BE2C (cell line): ENCODE results near the gene KDELR1.
A peak's percentile ranks its signal among the peaks of the same experiment; 100 is the strongest.

Source experiments
- DNase-seq: peaks from one replicate; pipeline ENCODE4 v3.0.0-alpha.2; 2020
- H3K27me3 ChIP-seq: fragments of 250-450 bp; sonication (Bioruptor Pico); 2 replicates; pipeline ENCODE4 v1.5.1; 2020; ENCODE audit warnings: mild to moderate bottlenecking
- H3K36me3 ChIP-seq: fragments of 250-450 bp; sonication (Bioruptor Pico); 2 replicates; pipeline ENCODE4 v1.5.1; 2020; ENCODE audit warnings: mild to moderate bottlenecking
- H3K4me1 ChIP-seq: fragments of 250-450 bp; sonication (Bioruptor Pico); 2 replicates; pipeline ENCODE4 v1.5.1; 2020
- H3K4me3 ChIP-seq: 2 replicates; pipeline ENCODE4 v1.5.1; 2011; ENCODE audit warnings: low read depth, low read length
- H3K9me3 ChIP-seq: fragments of 250-450 bp; sonication (Bioruptor Pico); 2 replicates; pipeline ENCODE4 v1.5.1; 2020
- TF ChIP-seq, protein P1 (sequence below): IDR thresholded peaks from 2 replicates; pipeline ENCODE4 v1.5.1; 2012; ENCODE audit warnings: mild to moderate bottlenecking, low read depth, low read length

The KDELR1 gene

DNA sequence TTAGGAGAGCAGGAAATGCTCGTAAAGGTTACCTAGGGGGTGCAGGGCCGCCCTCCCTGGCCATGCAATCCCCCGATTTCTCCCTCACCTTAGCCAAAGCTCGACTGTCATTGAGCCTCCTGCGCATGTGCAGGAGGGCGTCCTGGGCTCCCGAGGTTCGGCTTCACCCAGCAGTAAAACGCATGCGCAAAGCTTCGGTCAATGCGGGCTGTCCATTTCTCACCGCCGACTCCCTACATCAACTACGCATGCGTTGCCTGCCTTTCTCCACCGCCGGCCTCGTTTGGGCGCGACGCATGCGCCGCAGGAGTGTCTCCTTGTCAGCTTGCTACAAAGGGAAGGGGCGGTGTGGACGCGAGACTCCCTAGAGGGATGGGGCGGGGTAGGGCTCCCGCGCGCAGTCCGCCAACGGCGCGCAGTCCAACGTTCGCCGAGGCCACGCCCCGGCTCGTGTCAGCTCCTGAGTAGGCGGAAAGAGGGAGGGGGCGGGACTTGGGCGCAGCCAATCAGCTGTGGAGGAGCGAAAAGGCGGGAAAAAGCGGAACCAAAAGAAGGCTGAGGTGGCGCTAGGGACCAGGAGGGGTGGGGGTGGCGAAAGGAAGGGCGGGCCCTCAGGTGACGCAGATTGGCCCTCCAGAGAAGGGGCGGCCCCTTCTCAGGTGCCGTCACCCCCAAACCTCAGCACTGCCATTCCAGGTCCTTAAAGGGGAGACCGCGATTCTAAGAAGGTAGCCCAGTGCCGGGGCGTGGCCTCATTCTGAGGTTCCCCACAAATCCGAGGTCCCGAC is 27.3 kb downstream of the KDELR1 start, which contains the start of the genes SYNGR4 and TMEM143:
Gene SYNGR4, plus strand, starts transcription at position 558 of the 788 bp plus-strand sequence. CDS start 1,476 bp downstream, outside the sequence.
Gene TMEM143, minus strand, starts transcription at position 131 of the 788 bp plus-strand sequence. Its CDS starts 20 bp downstream, at position 111.
- Histone ChIP-seq H3K4me3 (peak within 1 kb of the TSS; percentile 79), H3K27me3 (no peaks in the 10 kb centered on the region), H3K4me1 (peaks cover 4% of the 10 kb centered on the region), H3K36me3 (no peaks in the 10 kb centered on the region), H3K9me3 (peaks cover 5% of the 10 kb centered on the region; the same call in 1 of the 2 replicates)
- peak; percentile 99 for DNase-seq
- TF ChIP-seq, protein P1, sequence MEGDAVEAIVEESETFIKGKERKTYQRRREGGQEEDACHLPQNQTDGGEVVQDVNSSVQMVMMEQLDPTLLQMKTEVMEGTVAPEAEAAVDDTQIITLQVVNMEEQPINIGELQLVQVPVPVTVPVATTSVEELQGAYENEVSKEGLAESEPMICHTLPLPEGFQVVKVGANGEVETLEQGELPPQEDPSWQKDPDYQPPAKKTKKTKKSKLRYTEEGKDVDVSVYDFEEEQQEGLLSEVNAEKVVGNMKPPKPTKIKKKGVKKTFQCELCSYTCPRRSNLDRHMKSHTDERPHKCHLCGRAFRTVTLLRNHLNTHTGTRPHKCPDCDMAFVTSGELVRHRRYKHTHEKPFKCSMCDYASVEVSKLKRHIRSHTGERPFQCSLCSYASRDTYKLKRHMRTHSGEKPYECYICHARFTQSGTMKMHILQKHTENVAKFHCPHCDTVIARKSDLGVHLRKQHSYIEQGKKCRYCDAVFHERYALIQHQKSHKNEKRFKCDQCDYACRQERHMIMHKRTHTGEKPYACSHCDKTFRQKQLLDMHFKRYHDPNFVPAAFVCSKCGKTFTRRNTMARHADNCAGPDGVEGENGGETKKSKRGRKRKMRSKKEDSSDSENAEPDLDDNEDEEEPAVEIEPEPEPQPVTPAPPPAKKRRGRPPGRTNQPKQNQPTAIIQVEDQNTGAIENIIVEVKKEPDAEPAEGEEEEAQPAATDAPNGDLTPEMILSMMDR, result no peak

DNA sequence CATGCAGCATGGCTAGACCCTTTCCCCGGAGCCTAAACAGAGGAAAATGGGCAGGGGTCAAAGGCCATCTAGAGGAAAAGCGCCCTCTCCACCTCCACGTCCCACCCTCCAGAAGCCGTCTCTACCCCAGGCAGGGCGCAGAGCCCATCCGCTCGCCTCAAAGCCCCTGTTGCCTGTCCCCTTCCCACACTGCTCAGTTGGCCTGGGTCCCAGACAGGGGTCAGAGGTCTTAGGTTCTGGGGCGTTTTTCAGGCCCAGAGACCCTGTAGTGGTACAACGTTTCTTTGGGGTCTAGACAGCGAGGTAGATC is 27.9 kb downstream of the KDELR1 start:
- no peaks in the 10 kb centered on the region for H3K27me3 ChIP-seq
- peaks cover 5% of the 10 kb centered on the region; the same call in 1 of the 2 replicates for H3K9me3 ChIP-seq
- H3K4me3 ChIP-seq, result peak overlapping the region; percentile 79
- H3K4me1 ChIP-seq, result peaks cover under 1% of the 10 kb centered on the region
- TF ChIP-seq, protein P1, result no peak
- H3K36me3 ChIP-seq, result no peaks in the 10 kb centered on the region
- DNase-seq, result no peak

- Histone ChIP-seq H3K27me3 (no peaks in the 10 kb centered on the region), H3K36me3 (no peaks in the 10 kb centered on the region), H3K4me3 (peak overlapping the region; percentile 79), H3K9me3 (peaks cover 5% of the 10 kb centered on the region; the same call in 1 of the 2 replicates), H3K4me1 (no peaks in the 10 kb centered on the region)
- TF ChIP-seq, protein P1, result no peak
- peak; percentile 97 for DNase-seq
Observed at GRCh38 chr19:48362716-48363499, 28.4 kb downstream of the KDELR1 start.

DNA sequence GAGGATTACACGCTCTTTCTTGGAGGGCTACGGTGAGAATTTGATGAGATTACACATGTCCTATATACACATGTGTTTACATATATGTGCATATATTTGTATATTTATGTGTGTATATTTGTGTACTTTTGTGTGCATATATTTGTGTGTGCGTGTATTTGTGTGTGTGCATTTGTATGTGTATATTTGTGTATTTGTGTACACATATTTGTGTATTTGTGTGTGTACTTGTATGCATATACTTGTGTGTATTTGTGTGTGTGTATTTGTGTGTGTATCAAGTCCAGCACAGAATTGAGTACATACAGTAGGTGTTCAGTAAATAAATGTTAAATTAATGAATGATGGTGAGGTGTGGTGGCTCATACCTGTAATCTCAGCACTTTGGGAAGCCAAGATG is 29.4 kb downstream of the KDELR1 start:
- TF ChIP-seq, protein P1, result no peak
- H3K9me3 ChIP-seq, result peaks cover 5% of the 10 kb centered on the region; the same call in 1 of the 2 replicates
- H3K27me3 ChIP-seq, result no peaks in the 10 kb centered on the region
- H3K4me1 ChIP-seq, result no peaks in the 10 kb centered on the region
- no peaks in the 10 kb centered on the region for H3K36me3 ChIP-seq
- DNase-seq, result no peak
- no peak overlapping the region for H3K4me3 ChIP-seq

DNA sequence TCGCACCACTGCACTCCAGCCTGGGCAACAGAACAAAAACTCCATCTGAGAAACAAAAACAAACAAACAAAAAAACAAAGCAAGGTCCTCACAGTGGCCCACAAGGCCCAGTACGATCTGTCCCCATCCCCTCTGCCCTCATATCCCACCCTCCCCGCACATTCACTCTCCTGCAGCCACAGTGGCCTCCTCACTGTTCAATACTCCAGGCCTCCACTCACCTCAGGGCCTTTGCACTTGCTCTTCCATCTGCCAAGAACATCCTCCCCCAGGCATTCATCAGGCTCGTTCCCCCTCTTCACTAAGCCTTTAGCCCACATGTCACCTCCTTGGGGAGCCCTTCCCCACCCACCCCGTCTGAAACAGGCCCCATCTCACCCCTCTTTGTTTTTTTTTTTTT is 32.2 kb downstream of the KDELR1 start:
- Histone ChIP-seq H3K4me3 (no peak overlapping the region), H3K27me3 (no peaks in the 10 kb centered on the region), H3K4me1 (no peaks in the 10 kb centered on the region), H3K9me3 (no peaks in the 10 kb centered on the region), H3K36me3 (no peaks in the 10 kb centered on the region)
- TF ChIP-seq, protein P1, result no peak
- no peak for DNase-seq
